Measurements from ENCODE around the gene EPB41L4A.

EPB41L4A gene

GRCh38 chr5:112125903-112126302 is 293.2 kb downstream of the EPB41L4A start:
- H3K27me3 ChIP-seq (replicated peaks; ENCODE audit: insufficient read depth, low read length) = no peaks in the 10 kb centered on the region
- DNase-seq = no peak
- TF ChIP-seq EZH2phosphoT487 (IDR thresholded peaks at IDR 0.05; ENCODE audit: low read length) = no peak
- TF ChIP-seq CTCF (IDR thresholded peaks at IDR 0.05; ENCODE audit: low read length) = no peak
- TF ChIP-seq EZH2 (optimal IDR thresholded peaks at IDR 0.05; ENCODE audit: low read depth, low read length) = no peak
- H3K9me2 ChIP-seq (replicated peaks; ENCODE audit: insufficient read depth, low read length) = no peaks in the 10 kb centered on the region
- no peaks in the 10 kb centered on the region for H3K36me3 ChIP-seq (replicated peaks; ENCODE audit: insufficient read depth, low read length)
- no peak overlapping the region for H2AFZ ChIP-seq (ENCODE audit: low read length)
- H3K4me1 ChIP-seq (ENCODE audit: low read length) = no peaks in the 10 kb centered on the region
- H3K9ac ChIP-seq (ENCODE audit: low read length) = no peak overlapping the region
- no peaks in the 10 kb centered on the region for H3K79me2 ChIP-seq (ENCODE audit: low read length)
- H3K4me3 ChIP-seq (ENCODE audit: low read length) = no peak overlapping the region
- H3F3A ChIP-seq (ENCODE audit: insufficient read depth, low read length) = no peaks in the 10 kb centered on the region
- no peak overlapping the region for H3K4me2 ChIP-seq (ENCODE audit: low read depth, low read length)
- H3K9me3 ChIP-seq (replicated peaks; ENCODE audit: insufficient read depth, low read length) = no peaks in the 10 kb centered on the region
- H4K20me1 ChIP-seq (ENCODE audit: insufficient read depth, low read length) = no peaks in the 10 kb centered on the region
- H3K27ac ChIP-seq (ENCODE audit: low read length) = no peak overlapping the region

GRCh38 chr5:112124788-112125187 is 294.3 kb downstream of the EPB41L4A start:
- H4K20me1 ChIP-seq (ENCODE audit: insufficient read depth, low read length) = no peaks in the 10 kb centered on the region
- no peaks in the 10 kb centered on the region for H3K9me3 ChIP-seq (replicated peaks; ENCODE audit: insufficient read depth, low read length)
- H3K9me2 ChIP-seq (replicated peaks; ENCODE audit: insufficient read depth, low read length) = no peaks in the 10 kb centered on the region
- H3K36me3 ChIP-seq (replicated peaks; ENCODE audit: insufficient read depth, low read length) = no peaks in the 10 kb centered on the region
- no peak overlapping the region for H3K4me3 ChIP-seq (ENCODE audit: low read length)
- no peaks in the 10 kb centered on the region for H3K27me3 ChIP-seq (replicated peaks; ENCODE audit: insufficient read depth, low read length)
- no peaks in the 10 kb centered on the region for H3F3A ChIP-seq (ENCODE audit: insufficient read depth, low read length)
- no peak for DNase-seq
- H2AFZ ChIP-seq (ENCODE audit: low read length) = no peak overlapping the region
- H3K9ac ChIP-seq (ENCODE audit: low read length) = no peak overlapping the region
- no peaks in the 10 kb centered on the region for H3K79me2 ChIP-seq (ENCODE audit: low read length)
- H3K4me2 ChIP-seq (ENCODE audit: low read depth, low read length) = no peak overlapping the region
- H3K4me1 ChIP-seq (ENCODE audit: low read length) = no peaks in the 10 kb centered on the region
- TF ChIP-seq EZH2 (optimal IDR thresholded peaks at IDR 0.05; ENCODE audit: low read depth, low read length) (no peak), CTCF (IDR thresholded peaks at IDR 0.05; ENCODE audit: low read length) (no peak), EZH2phosphoT487 (IDR thresholded peaks at IDR 0.05; ENCODE audit: low read length) (no peak)
- H3K27ac ChIP-seq (ENCODE audit: low read length) = no peak overlapping the region

- H3K36me3 ChIP-seq (replicated peaks; ENCODE audit: insufficient read depth, low read length) = no peaks in the 10 kb centered on the region
- H3K27me3 ChIP-seq (replicated peaks; ENCODE audit: insufficient read depth, low read length) = no peaks in the 10 kb centered on the region
- H4K20me1 ChIP-seq (ENCODE audit: insufficient read depth, low read length) = no peaks in the 10 kb centered on the region
- no peaks in the 10 kb centered on the region for H3K9me2 ChIP-seq (replicated peaks; ENCODE audit: insufficient read depth, low read length)
- H3F3A ChIP-seq (ENCODE audit: insufficient read depth, low read length) = no peaks in the 10 kb centered on the region
- H3K9ac ChIP-seq (ENCODE audit: low read length) = no peak overlapping the region
- no peak for DNase-seq
- no peak overlapping the region for H3K27ac ChIP-seq (ENCODE audit: low read length)
- TF ChIP-seq CTCF (IDR thresholded peaks at IDR 0.05; ENCODE audit: low read length) (no peak), EZH2 (optimal IDR thresholded peaks at IDR 0.05; ENCODE audit: low read depth, low read length) (no peak), EZH2phosphoT487 (IDR thresholded peaks at IDR 0.05; ENCODE audit: low read length) (no peak)
- no peaks in the 10 kb centered on the region for H3K4me1 ChIP-seq (ENCODE audit: low read length)
- no peak overlapping the region for H3K4me3 ChIP-seq (ENCODE audit: low read length)
- H3K79me2 ChIP-seq (ENCODE audit: low read length) = no peaks in the 10 kb centered on the region
- no peak overlapping the region for H3K4me2 ChIP-seq (ENCODE audit: low read depth, low read length)
- no peaks in the 10 kb centered on the region for H3K9me3 ChIP-seq (replicated peaks; ENCODE audit: insufficient read depth, low read length)
- no peak overlapping the region for H2AFZ ChIP-seq (ENCODE audit: low read length)
These were observed 296.0 kb downstream of the EPB41L4A start for GRCh38 chr5:112123086-112123485.
